ENCODE data around the gene CD40LG.
A peak's percentile ranks its signal among the peaks of the same experiment; 100 is the strongest.

Gene CD40LG

DNA sequence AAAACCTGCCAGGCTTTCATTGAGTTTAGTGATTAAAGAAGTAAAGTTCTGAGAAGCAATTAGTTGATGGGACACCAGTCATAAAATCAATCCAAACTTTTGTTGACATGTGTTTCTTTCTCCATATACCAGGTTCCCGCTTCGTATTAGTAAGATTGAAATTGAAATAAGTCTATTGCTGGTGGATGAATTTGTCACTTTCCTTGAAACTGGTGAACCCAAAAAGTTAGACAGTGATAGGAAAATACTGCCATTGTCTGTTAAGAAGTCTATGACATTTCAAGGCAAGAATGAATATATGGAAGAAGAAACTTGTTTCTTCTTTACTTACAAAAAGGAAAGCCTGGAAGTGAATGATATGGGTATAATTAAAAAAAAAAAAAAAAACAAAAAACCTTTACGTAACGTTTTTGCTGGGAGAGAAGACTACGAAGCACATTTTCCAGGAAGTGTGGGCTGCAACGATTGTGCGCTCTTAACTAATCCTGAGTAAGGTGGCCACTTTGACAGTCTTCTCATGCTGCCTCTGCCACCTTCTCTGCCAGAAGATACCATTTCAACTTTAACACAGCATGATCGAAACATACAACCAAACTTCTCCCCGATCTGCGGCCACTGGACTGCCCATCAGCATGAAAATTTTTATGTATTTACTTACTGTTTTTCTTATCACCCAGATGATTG, at the start of gene CD40LG:
Gene CD40LG, plus strand, starts transcription at position 482 of the 684 bp plus-strand sequence. Its CDS starts 91 bp downstream, at position 573.
- DNase-seq = no peak

DNA sequence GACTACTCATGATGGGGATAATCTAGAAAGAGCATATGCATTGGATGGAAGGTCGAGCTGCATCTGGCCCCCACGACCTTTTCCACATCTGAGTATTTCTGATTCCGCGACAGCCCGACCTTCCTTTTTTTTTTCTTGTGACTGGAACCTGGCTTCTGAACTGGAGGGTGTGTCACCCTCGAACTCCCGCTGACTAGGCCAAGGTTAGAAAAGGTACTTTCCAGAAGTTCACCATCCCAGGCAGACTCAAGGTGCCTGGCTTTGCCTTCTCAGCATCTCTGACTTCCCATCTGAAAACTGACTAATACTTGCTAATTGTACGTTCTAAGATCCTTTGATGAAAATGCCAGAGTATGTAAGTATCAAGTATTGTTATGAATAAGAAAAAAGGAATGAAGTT, 49.3 kb upstream of the CD40LG start:
- peak; percentile 24 for DNase-seq

- DNase-seq = no peak
Measured at GRCh38 chrX:136600059-136600458, 47.9 kb upstream of the CD40LG start.

DNA sequence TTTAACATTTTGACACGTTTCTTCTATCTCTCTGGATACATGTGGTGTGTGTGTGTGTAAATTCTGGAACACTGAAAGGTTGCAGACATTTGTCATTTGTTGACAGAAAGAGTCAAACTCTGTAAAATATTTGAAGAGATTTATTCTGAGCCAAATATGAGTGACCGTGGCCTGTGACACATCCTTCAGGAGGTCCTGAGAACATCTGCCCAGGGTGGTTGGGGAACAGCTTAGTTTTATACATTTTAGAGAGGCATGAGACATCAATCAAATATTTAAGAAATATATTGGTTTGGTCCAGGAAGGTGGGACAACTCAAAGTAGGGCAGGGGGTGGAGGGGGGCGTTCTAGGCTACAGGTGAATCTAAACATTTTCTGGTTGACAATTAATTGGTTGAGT, 40.7 kb upstream of the CD40LG start:
- DNase-seq = no peak

GRCh38 chrX:136608295-136608933, 39.5 kb upstream of the CD40LG start:
- DNase-seq = peak; percentile 54

DNA sequence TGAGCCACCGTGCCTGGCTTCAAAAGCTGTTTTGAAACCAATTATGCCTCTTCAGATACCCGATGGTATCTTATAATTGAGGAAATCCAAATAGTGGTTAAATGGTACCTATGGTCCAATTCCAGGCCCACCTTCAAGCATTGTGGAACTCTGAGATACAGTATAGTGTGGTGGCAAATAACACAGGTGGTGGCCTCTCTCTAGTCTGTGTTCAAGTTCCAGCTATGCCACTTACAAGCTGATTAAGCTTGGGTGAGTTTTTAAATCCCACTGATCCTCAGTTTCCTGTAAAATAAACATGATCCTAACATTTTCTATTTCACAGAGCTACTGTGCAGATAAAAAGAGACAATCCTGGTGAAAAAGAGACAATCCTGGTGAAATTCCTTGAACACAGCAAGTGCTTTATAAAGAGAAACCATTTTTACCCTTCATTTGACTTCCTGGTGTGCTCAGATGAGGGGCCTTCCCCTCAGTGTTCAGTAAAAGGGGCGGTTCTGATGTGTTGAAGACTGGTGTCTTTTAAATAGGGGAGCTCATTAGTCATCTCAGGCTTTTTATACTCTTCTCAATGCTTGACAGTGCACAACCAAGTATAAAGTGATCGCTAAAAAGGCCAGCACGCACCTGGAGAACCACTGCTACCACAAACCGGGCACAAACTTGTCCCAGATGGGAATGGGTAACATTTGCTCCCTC, 30.8 kb upstream of the CD40LG start:
- DNase-seq = no peak

DNA sequence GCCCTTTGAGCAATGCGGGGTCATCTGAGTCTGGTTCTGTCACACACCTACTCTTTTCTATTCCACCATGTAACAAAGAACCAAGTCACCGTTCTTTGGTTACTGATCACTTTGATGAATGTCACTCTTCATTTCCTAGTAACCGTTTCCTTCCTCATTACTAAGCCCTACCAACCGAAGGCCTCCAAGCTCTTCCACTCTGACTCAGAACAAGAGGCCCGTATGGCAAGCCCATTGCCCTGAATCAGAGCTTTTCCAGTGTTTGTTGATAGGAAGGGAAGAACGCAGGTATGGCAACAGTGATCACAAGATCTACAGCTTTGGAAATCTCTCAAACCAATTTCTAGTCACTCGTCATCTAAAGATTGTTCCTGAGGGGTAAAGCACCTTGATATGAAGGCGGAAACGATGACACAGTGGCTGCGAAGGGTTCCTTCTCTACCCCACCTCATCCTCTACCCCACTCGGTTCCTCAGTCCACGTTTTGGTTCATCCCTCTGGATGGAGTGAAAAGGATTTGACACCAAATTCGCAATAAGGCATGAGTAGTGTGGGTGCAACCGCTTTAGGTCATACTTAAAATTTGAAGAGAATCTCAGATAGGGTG, 28.0 kb upstream of the CD40LG start:
- DNase-seq = peak; percentile 18

GRCh38 chrX:136620780-136621179, 27.2 kb upstream of the CD40LG start:
- no peak for DNase-seq

DNA sequence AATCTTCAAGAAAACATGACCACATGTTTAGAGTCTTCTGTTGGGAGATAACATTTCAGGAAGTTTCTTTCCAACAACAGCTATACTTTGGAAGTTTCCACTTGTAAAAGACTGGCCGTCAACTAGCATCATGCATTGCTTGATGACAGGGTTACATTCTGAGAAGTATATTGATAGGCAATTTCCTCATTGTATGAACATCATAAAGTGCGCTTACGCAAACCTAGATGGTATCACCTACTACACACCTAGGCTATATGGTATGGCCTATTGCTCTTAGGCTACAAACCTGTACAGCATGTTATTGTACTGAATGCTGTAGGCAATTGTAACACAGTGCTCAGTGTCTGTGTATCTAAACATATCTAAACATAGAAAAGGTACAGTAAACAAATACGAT, 25.4 kb upstream of the CD40LG start:
- DNase-seq = no peak

DNA sequence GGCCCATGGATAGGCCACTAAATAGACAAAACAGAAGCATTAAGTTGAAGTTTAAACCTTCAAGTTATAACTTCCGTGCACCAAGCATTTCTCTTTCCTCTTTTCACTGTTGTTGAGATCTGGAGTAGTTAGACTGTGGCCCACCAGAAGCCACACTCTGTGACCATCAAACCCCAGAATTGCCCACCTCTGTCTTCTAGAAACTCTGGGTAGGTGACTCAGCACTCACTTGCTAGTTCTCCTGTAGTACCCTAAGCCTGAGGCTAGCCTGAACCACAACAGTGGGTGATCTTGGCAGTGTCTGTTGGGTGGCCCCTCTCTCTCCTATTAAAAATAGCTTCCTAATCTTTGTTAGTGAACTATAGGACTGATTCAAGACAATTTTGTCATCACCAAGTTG, 24.6 kb upstream of the CD40LG start:
- DNase-seq = no peak

DNA sequence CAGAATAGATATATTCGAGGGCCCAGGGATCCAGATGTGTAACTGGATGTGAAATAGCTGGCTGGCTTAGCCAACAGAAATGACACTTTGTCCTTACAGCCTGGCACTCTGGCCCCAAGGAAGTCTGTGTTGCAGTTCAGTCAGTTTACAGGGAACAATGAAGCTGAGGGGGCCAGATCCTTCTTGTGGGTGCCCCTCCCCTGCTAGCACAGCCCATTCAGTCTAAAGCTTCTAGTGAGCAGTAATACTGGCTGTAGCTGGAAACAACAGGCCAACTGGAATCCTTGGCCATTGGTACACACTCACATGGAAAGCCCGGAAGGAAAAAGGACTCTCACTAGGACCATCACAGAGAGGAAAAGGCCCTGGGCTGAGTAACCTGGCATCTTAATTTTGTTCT, 22.7 kb upstream of the CD40LG start:
- DNase-seq = no peak

DNA sequence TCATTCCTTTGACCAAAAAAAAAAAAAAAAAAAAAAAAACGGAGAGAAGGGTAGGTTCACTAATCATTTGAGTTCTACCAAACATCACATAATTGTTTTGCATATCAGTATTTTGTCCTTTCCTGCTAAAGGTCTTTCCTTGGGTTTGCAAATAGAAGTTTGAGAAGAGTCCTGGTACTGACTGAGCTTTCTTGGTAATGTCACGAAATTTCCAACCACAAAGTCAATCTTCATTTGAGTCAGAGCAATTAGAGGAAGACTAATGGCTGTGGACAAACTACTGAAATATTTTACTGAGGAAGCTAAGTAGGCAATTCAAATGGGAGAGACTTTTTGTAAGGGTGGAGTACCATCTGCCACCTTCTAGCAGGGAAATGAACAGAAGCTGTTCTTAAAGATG, 21.7 kb upstream of the CD40LG start:
- no peak for DNase-seq

DNA sequence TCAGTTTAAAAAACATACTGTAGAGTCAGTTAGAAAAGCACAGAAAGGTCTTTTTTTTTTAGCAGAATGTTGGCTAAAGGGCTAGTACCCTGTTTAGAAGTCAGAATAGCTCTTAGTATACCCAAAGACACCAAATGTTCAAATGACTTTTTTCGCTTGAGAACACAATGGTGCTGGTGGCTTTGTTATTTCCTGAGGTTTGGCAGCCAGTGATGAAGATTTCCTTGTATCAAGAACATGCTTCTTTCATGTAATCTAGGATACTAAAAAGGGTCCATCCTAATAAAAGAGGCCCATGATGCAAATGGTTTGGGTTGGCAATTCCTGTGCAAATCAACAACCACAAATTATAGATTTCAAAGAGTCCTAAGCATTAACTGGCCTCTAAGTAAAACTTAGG, 21.1 kb upstream of the CD40LG start:
- DNase-seq = no peak

DNA sequence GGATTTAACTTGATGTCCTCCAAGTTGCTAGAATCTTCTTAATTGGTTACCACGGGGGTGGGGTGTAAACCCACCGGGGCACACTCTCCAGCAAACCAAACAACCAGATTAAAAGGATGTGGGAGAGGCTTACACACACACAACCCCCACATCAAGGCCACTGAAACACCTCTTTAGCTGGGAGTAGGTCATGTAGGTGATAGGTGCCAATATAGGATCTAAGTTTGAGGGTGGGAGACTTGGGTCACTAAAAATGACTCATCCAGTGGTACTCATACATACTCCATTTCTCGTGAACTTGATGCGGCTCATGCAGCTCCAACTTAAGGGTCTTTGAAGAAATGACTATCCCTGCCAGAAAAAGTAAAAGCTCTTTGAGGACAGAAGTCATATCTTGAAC, 20.5 kb upstream of the CD40LG start:
- DNase-seq = no peak

GRCh38 chrX:136629084-136629750, 18.7 kb upstream of the CD40LG start:
- DNase-seq = no peak

DNA sequence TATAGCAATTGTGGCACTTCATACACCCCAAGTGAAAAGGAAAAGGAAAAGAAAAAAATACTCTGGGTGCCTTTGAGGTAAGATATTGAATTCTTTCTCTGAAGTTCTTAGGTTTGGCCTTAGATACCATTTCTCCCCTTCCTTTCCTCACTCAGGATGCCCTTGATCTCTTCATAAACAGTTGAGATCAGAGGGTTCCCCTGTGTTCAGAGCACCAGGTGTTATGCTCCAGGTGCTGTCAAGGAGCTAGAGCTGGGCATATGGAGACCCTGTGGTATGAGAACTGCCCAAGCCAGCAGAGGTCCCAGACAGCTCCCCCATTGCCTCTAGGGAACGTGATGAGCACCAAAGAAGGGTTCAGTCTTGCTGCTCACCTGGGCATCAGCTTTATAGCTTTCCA, 17.1 kb upstream of the CD40LG start:
- DNase-seq = no peak

DNA sequence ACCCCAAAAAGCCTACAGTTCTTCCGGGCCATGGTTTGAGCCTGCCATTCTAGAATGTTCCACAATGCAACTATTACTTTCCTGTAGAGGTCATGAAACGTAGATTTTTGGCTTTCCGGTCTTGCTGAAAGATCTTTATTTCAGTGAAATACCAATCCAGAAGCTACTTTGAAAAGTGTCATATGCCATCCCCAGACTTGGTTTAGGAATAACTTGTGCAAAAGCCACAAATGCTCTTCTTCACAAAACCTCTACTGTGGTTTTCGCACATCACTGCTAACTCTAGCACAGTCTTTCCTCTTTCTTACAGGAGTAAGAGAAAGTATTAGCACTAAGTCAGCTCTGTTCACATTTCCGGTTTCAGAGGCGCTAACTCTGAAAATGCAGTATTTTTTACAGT, 12.7 kb upstream of the CD40LG start:
- DNase-seq = no peak

- DNase-seq = no peak
Measured at GRCh38 chrX:136636121-136636520, 11.8 kb upstream of the CD40LG start.

DNA sequence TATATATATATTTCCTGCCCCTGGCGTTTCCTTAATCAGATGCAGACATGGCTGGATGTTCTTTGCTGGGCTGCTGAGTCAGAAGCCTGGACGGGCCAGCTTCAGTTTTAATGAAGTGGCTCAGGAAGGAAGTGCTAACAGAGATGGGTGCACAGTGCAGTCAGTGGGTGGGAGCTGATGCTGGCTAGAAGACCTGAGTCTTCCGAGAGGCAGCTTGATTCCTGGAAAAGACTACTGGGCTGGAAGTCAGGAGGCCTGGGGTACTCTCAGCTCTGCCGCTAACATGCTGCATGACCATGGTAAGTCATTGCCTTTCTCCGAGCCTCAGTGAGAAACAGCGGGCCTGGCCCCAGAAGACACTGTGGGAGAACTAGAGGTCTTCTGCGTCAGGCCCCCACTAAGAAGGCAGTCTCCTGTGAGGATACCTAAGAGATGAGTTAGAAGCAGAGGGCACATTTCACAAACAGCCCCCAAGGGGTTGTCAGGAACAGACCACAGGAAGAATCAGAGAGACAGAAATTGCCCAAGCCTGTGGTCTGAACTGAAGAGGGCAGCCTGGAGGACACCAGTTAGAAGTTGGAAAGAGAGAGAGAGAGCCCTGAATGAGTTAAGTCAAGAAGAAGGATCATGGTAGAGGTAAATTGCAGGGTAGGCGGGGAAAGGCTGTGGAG, 8.3 kb upstream of the CD40LG start:
- no peak for DNase-seq

DNA sequence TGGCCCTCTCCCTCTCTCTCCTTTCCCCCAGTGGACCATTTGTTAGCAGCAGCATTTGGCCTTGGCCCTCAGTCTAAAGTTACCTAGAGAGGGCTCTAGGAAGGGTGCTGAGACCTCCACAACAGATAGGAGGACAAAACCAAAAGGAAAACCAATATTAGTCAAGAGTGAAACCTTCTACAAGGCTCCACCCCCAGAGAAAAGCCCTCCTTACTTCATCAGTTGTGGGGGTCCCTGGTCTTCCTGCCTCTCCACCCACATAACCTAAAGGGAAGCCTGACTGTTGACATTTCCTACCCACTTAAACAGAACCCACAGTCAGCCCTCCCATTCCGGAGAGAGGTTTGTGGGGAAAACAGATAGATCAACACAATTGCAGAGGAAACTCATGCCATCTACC, 4.7 kb upstream of the CD40LG start:
- no peak for DNase-seq

GRCh38 chrX:136646602-136647239, 1.2 kb upstream of the CD40LG start:
- peak; percentile 53 for DNase-seq

GRCh38 chrX:136650811-136651210, 2.9 kb downstream of the CD40LG start:
- no peak for DNase-seq
